NCI-H524 treated with DMSO at 0.1 percent for 48 hours (cell line): ENCODE measurements around the gene PRDM12.

Source experiments
- DNase-seq: peaks from one replicate; lab custom pipeline; 2025; lab: John Stamatoyannopoulos, UW

Gene PRDM12

GRCh38 chr9:130664251-130665028, at the start of gene PRDM12:
TSS of gene PRDM12 (plus strand) at chr9:130664594. CDS start at chr9:130664654, 60 bp downstream.
- DNase-seq, result no peak

GRCh38 chr9:130616451-130616850, 47.9 kb upstream of the PRDM12 start:
- DNase-seq, result no peak

- DNase-seq, result no peak
Measured at GRCh38 chr9:130623466-130623865, 40.9 kb upstream of the PRDM12 start.

- no peak for DNase-seq
Measured at GRCh38 chr9:130624154-130624553, 40.2 kb upstream of the PRDM12 start.

GRCh38 chr9:130626249-130626996, 38.0 kb upstream of the PRDM12 start:
- no peak for DNase-seq

GRCh38 chr9:130627051-130627450, 37.3 kb upstream of the PRDM12 start:
- no peak for DNase-seq

- DNase-seq, result no peak
Measured at GRCh38 chr9:130627896-130628792, 36.2 kb upstream of the PRDM12 start.

GRCh38 chr9:130629443-130630070, 34.8 kb upstream of the PRDM12 start:
- no peak for DNase-seq

GRCh38 chr9:130630071-130630450, 34.3 kb upstream of the PRDM12 start:
- no peak for DNase-seq

- no peak for DNase-seq
Measured at GRCh38 chr9:130630506-130631330, 33.7 kb upstream of the PRDM12 start.

GRCh38 chr9:130631331-130632080, 32.9 kb upstream of the PRDM12 start:
- no peak for DNase-seq

- no peak for DNase-seq
Measured at GRCh38 chr9:130632081-130632710, 32.2 kb upstream of the PRDM12 start.

GRCh38 chr9:130632841-130633240, 31.6 kb upstream of the PRDM12 start:
- no peak for DNase-seq

- DNase-seq, result no peak
Measured at GRCh38 chr9:130633336-130634190, 30.8 kb upstream of the PRDM12 start.

GRCh38 chr9:130634191-130634768, 30.1 kb upstream of the PRDM12 start:
- peak; percentile 77 for DNase-seq

GRCh38 chr9:130634801-130635200, 29.6 kb upstream of the PRDM12 start:
- DNase-seq, result peak; percentile 27

GRCh38 chr9:130635306-130635705, 29.1 kb upstream of the PRDM12 start:
- no peak for DNase-seq
